NB4 (cell line): ENCODE results near the gene CHRNB2.

Source experiments
- CTCF ChIP-seq: IDR thresholded peaks from one replicate; pipeline ENCODE4 v1.5.1; 2012; ENCODE audit warnings: low read depth, low read length
- POLR2A ChIP-seq: IDR thresholded peaks from 2 replicates; pipeline ENCODE4 v1.6.1; 2011; ENCODE audit warnings: mild to moderate bottlenecking; ENCODE audit not compliant: insufficient read length; ENCODE audit errors: extremely low read depth

DNA sequence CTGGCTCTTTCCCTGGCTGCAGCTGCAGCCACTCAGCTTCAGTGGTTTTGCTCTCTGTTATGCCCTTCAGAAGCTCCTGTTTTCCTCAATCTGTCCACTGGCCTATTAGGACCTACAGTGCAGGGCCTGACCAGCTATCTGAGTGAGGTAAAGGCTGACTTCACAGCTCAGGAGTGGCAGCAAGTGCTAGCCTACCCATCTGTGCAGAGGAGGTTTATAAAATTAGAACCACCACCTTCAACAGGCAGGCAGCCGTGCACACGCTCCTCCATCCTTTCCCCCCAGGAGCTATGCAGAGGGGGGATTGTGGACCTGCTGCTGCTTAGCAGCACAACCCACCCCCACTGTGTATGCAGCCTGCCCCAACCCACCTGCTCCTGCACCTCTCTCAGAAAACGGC lies 32.1 kb downstream of the CHRNB2 start:
- TF ChIP-seq POLR2A (no peak), CTCF (no peak)
